Calu3 (cell line): ENCODE measurements around the gene PLEKHA8. TPM values are rescaled to one million over a fixed set of nuclear protein-coding genes. Genes with fewer than 3 reads are reported as not detected.

Experiments
- Bru-seq: library from RNA; stranded (reverse); fragments of 400-500 nt; gene quantifications from one replicate; lab custom pipeline; 2021; lab: Mats Ljungman, UMichigan
- BruChase-seq, 2 experiments: library from RNA; stranded (reverse); fragments of 400-500 nt; gene quantifications; one replicate each; lab custom pipeline; 2021; lab: Mats Ljungman, UMichigan
- BruUV-seq: library from RNA; stranded (reverse); fragments of 400-500 nt; replicated peaks from 2 replicates; lab custom pipeline; 2021; lab: Mats Ljungman, UMichigan
- CTCF ChIA-PET: fragments of 300-600 bp; sonication (Branson Sonifier 250); formaldehyde crosslinking; loops from one replicate; lab custom pipeline; 2022; ENCODE audit warnings: antibody characterized with exemption; lab: Charles Lee
- DNase-seq: peaks from one replicate; pipeline ENCODE4 v3.0.0; 2022
- H3K27ac Mint-ChIP-seq: one replicate; pipeline ENCODE4 v1.8.0; 2022; ENCODE audit warnings: mixed read lengths; ENCODE audit not compliant: unreplicated experiment
- H3K27me3 Mint-ChIP-seq: one replicate; pipeline ENCODE4 v1.8.0; 2022; ENCODE audit warnings: mixed read lengths; ENCODE audit not compliant: unreplicated experiment
- H3K36me3 Mint-ChIP-seq: one replicate; pipeline ENCODE4 v1.8.0; 2022; ENCODE audit warnings: mild to moderate bottlenecking, moderate library complexity, mixed read lengths; ENCODE audit not compliant: insufficient read depth, unreplicated experiment
- H3K4me1 Mint-ChIP-seq: one replicate; pipeline ENCODE4 v1.8.0; 2022; ENCODE audit warnings: mild to moderate bottlenecking, low read depth, mixed read lengths; ENCODE audit not compliant: unreplicated experiment
- H3K4me3 Mint-ChIP-seq: one replicate; pipeline ENCODE4 v1.8.0; 2022; ENCODE audit warnings: mild to moderate bottlenecking, low read depth, moderate library complexity, mixed read lengths; ENCODE audit not compliant: unreplicated experiment
- H3K9me3 Mint-ChIP-seq: one replicate; pipeline ENCODE4 v1.8.0; 2022; ENCODE audit warnings: low read depth, mixed read lengths; ENCODE audit not compliant: unreplicated experiment
- CTCF ChIP-seq: fragments of 200-600 bp; IDR thresholded peaks from one replicate; pipeline ENCODE4 v1.8.0; 2022; ENCODE audit warnings: antibody characterized with exemption; ENCODE audit not compliant: unreplicated experiment
- intact Hi-C: fragments of 100-400 bp; cut with micrococcal nuclease; formaldehyde crosslinking; loops from one replicate; pipeline ENCODE4 v1.10.0; 2022; ENCODE audit not compliant: unreplicated experiment
- long read RNA-seq: library from polyadenylated mRNA; stranded (forward); transcript quantifications from one replicate; pipeline ENCODE4 v2.0.0, GENCODE V29; 2022
- total RNA-seq: library from RNA; stranded (reverse); gene quantifications from 2 replicates; pipeline ENCODE4 v1.2.3, GENCODE V29; 2022

Gene PLEKHA8
- total RNA-seq, result 25.0 and 27.6 TPM in 2 replicates
- percentile 73 among the genes with signal in this experiment for Bru-seq, nascent RNA
- BruChase-seq, experiment 1, labeled RNA remaining after a 6-hour chase, result percentile 71 among the genes with signal in this experiment
- BruChase-seq, experiment 2, labeled RNA remaining after a 2-hour chase, result percentile 81 among the genes with signal in this experiment
- long read RNA-seq, full-length matches to known transcripts, result 10 of 21 reads
- long read RNA-seq, partial matches to known transcripts, result 0 of 21 reads
- long read RNA-seq, other reads (novel, unspliced or antisense), result 11 of 21 reads

- H3K27me3 Mint-ChIP-seq, result no peaks in the 10 kb centered on the region
- no TSS peak for BruUV-seq
- intact Hi-C loops, result loop anchor here (2.0 to 5.0 kb wide), 2 partner anchors 33 to 81 kb away; no protein-coding TSS in a partner anchor
- no peak within 1 kb of the TSS for H3K4me3 Mint-ChIP-seq
- DNase-seq, result peak; percentile 97
- no peak for TF ChIP-seq CTCF
- no peaks in the 10 kb centered on the region for H3K36me3 Mint-ChIP-seq
- H3K27ac Mint-ChIP-seq, result peak within 1 kb of the TSS; percentile 67
- H3K4me1 Mint-ChIP-seq, result peaks cover 23% of the 10 kb centered on the region
- CTCF ChIA-PET, result interaction anchor here (1.3 to 2.4 kb wide), 2 partner anchors 34 to 422 kb away, joined by 3 to 11 read pairs; no protein-coding TSS in a partner anchor
- no peaks in the 10 kb centered on the region for H3K9me3 Mint-ChIP-seq
These were observed at the start of gene PLEKHA8 for GRCh38 chr7:30028216-30028748. TSS of gene PLEKHA8 (plus strand) at chr7:30028412. CDS start at chr7:30028763, 351 bp downstream.

- no peaks in the 10 kb centered on the region for H3K9me3 Mint-ChIP-seq
- intact Hi-C loops, result no loop called here
- peaks cover 10% of the 10 kb centered on the region for H3K4me1 Mint-ChIP-seq
- H3K27me3 Mint-ChIP-seq, result no peaks in the 10 kb centered on the region
- no peaks in the 10 kb centered on the region for H3K36me3 Mint-ChIP-seq
- CTCF ChIA-PET, result interaction anchor here (0.6 kb wide), 1 partner anchor 114 kb away, joined by 4 read pairs; no protein-coding TSS in a partner anchor
- no peak for TF ChIP-seq CTCF
- no TSS peak for BruUV-seq
- H3K4me3 Mint-ChIP-seq, result no peak overlapping the region
- H3K27ac Mint-ChIP-seq, result no peak overlapping the region
- no peak for DNase-seq
These were observed 48.1 kb upstream of the PLEKHA8 start for GRCh38 chr7:29980151-29980550.

- Mint-ChIP-seq H3K27ac (peak overlapping the region; percentile 98), H3K9me3 (no peaks in the 10 kb centered on the region), H3K4me1 (peaks cover 50% of the 10 kb centered on the region), H3K36me3 (peaks cover 42% of the 10 kb centered on the region), H3K27me3 (no peaks in the 10 kb centered on the region), H3K4me3 (peak overlapping the region; percentile 40)
- CTCF ChIA-PET, result interaction anchor here (0.6 to 2.0 kb wide), 3 partner anchors 18 to 172 kb away, joined by 3 to 9 read pairs (median 5); no protein-coding TSS in a partner anchor
- TF ChIP-seq CTCF, result no peak
- intact Hi-C loops, result no loop called here
- TSS peak; percentile 57 for BruUV-seq
- DNase-seq, result no peak
These were observed 41.1 kb upstream of the PLEKHA8 start for GRCh38 chr7:29987083-29987482.

- CTCF ChIA-PET, result interaction anchor here (2.0 kb wide), 1 partner anchor 74 kb away, joined by 9 read pairs; no protein-coding TSS in a partner anchor
- intact Hi-C loops, result no loop called here
- peak; percentile 58 for DNase-seq
- H3K36me3 Mint-ChIP-seq, result peaks cover 42% of the 10 kb centered on the region
- TF ChIP-seq CTCF, result no peak
- H3K27ac Mint-ChIP-seq, result peak overlapping the region; percentile 98
- H3K27me3 Mint-ChIP-seq, result no peaks in the 10 kb centered on the region
- H3K4me1 Mint-ChIP-seq, result peaks cover 50% of the 10 kb centered on the region
- peak overlapping the region; percentile 75 for H3K4me3 Mint-ChIP-seq
- no TSS peak for BruUV-seq
- H3K9me3 Mint-ChIP-seq, result no peaks in the 10 kb centered on the region
These were observed 40.3 kb upstream of the PLEKHA8 start for GRCh38 chr7:29987811-29988317.
